Embryonic facial prominence (tissue), 1 donor: ENCODE data around the gene METTL13.
A peak's percentile ranks its signal among the peaks of the same experiment; 100 is the strongest.

Source experiments
- DNase-seq: peaks from one replicate; pipeline ENCODE4 v3.0.0-alpha.2; 2016; ENCODE audit errors: extremely low spot score

The METTL13 gene

DNA sequence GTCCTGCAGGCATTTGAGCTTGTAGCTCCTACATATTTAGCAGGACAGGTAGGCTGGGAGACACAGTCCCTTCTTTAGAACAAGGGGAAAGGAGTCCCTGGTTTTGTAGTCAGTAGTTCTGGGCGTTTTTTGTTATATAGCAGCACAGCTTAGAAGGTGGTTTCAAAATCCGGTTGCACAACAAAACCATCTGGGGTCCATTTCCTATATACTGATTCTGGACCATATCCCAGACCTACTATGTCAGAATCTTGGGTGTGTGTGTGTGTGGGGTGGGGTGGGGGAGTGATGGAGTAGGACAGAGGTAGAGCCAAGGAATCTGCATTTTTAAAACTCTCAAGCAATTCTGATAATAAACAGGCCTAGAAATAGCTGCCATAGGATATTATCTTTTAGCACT, 21.6 kb downstream of the METTL13 start:
- no peak for DNase-seq

- DNase-seq = no peak
These were observed 22.1 kb downstream of the METTL13 start for GRCh38 chr1:171803461-171804022.

GRCh38 chr1:171805395-171806115, 24.1 kb downstream of the METTL13 start:
- DNase-seq = no peak

- no peak for DNase-seq
These were observed 26.1 kb downstream of the METTL13 start for GRCh38 chr1:171807556-171807955.

DNA sequence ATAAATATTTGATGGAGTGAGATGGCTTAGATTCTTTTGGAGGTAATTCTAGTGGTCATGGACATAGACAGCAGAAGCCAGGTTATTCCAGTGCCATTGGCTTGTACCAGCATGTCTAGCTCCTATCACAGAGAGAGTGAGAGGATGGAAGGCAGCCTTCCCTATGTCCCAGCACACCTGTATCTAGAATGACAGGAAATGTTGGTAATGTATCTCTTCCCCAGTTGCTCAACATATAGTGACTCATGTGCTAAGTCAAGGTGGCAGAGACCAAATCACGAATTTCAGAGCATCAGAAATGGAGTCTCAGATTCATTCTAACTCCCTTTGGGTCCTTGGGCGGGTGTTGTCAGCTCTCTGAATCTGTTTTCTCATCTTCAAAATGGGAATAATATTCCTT, 28.4 kb downstream of the METTL13 start:
- DNase-seq = no peak

DNA sequence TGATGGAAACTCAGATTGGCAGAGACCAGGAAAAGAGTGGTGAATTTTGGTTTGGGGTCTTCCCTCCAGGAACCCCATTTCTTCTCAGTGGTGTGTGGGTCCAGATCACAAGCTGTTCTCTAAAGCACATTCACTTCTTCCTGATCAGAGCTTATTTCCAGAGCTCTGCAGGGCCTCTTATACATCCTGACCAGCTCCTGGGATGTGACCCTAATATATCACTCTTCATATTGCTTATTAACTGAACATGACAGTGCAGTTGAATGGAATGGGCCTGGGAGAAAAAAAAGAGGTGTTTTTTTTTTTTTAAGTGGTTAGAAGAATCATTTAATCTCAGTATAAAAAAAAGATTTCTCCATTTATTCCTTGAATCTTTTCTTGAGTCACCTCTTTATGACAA, 30.2 kb downstream of the METTL13 start:
- no peak for DNase-seq

GRCh38 chr1:171814692-171815091, 33.2 kb downstream of the METTL13 start:
- no peak for DNase-seq

DNA sequence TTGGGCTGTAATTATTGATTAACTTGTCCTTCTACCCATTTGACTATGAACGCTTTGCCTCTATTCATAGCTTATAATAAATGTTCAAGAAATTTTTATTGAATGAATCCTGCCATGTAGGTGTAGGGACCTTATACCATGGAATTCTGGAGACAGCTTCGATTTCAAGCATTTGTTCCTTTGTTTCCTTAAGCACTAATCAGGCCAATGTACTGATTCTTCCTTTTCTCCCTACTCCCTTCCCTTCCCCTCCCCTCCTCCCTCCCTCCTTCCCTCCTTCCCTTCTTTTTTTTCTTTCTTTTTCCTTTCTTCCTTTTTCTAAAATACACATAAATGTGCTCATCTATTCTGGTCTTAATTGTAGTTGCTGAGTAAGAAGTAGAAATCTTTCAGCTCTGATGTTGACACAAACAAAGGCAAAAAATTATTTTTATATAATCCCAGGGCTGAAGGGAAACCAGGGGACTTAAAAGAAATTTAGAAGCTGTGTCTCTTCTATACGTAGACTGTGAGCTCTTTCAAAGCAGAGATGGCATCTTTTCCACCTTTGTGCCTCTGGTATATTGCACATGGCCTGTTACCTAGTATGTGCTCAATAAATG, 34.9 kb downstream of the METTL13 start:
- no peak for DNase-seq

- DNase-seq = no peak
These were observed 36.2 kb downstream of the METTL13 start for GRCh38 chr1:171817511-171818265.

DNA sequence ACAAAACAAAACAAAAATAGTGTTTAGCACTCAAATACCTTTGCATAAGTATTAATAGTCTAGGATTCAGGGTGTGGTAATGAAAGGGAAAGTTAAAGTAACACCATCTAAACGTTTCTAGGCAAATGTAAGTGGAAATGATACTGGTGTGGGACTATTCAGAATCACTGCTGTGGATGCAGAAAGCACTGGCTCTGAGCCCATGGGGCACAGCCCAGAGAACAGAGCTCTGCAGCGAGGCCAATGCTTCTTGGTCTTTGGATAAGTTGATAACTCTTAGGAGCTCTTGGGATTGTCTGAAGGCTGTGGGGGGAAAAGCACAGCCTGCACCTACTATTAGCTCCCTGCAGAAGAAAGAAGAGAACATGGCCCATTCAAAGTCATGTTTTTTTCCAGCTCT, 38.5 kb downstream of the METTL13 start:
- DNase-seq = no peak

- DNase-seq = no peak
These were observed 45.5 kb downstream of the METTL13 start for GRCh38 chr1:171826973-171827372.

DNA sequence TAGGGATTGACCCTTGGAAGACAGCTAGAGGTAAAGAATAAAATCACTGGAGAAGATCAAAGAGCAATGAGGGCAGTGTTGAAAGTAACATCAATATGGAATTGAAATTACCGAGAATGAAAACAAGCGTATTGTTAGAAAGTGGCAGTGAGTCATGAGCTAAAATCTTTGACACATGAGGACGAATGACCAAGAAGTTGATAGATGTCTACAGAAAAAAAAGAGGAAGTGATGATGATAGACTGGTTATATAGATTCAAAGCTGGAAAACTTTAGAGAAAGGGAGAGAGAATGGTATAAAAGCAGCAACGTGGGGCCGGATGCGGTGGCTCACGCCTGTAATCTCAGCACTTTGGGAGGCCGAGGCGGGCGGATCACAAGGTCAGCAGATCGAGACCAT, 47.3 kb downstream of the METTL13 start:
- DNase-seq = no peak

GRCh38 chr1:171833091-171833825, 51.8 kb downstream of the METTL13 start:
- no peak for DNase-seq

GRCh38 chr1:171834821-171835220, 53.4 kb downstream of the METTL13 start:
- DNase-seq = no peak

- DNase-seq = no peak
These were observed 54.4 kb downstream of the METTL13 start for GRCh38 chr1:171835891-171836290.

DNA sequence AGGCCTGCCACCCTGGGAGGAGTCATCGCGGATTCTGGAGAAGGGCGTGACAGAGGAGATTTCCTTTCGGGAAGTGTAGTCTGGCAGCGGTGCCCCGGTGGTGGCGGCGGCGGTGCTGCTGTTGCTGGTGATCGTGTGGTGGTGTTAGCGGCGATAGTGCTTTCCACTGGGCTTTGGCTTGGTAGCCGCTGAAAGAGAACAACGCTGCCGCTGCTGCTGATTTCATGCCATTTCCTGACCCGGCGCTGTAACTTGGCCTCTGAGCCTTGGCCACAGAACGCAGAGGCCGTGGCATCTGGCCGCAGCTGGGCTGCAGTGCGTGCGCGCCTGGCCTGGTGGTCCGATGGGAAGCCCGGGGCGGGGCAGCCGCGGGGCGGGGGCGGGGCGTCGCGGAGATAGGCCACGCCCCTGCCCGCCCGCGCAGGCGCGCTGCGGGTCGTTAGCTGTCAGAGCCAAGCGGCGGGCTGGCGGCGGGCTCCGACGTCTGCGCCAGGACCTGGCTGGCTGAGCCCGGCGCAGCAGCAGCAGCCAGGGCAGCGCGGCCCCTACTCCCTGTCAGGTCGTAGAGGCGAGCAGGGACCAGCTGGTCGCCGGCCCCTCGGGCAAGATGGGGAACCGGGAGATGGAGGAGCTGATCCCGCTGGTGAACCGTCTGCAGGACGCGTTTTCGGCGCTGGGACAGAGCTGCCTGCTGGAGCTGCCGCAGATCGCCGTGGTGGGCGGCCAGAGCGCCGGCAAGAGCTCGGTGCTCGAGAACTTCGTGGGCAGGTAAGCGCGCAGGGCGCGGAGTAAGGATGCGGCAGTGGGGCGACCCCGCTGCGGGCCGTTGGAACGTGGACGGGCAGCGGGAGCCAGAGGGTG, 59.8 kb downstream of the METTL13 start, which contains the start of gene DNM3:
Gene DNM3 (plus strand): TSS at position 449 of the 861 bp plus-strand sequence. CDS start 159 bp downstream, at position 608.
- peak; percentile 57 for DNase-seq

DNA sequence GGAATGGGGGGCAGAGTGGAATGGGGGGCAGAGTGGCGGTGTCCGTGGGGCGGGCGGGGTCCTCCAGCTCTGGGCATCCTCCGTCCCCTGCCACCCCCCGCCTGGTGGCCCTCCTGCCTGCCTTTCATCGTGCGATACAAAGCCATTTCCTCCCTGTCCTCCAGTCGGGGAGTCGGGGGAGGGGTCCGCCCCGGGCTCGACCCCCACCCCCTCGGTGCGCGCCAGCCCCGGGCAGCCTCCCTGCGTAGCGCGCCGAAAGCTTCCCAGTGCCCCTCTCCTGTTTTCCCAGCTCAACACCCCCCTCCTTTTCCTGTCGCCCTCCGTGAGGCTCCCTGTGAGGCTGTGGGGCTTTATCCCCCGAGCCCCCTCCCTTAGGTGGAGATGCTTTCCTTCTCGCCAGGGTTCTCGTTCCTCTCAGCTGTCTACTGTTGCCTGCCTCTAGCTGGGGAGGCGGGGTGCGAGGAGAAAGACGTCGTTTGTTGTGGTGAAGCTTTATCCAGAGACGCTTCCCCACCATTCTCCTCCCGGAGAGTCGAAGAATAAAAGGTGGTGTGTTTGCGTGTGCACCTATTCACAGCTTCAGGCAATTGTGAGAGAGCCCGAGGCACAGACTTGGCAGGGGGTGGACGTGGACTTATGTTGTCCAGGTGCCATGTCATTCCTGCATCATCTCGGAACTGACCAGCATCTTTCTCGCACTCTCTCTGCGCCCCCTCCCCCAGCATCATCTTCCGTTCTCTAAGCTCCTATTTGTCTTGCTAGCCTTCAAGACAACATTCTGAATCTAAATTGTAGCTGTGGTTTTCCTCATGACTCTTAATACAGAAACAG, 60.7 kb downstream of the METTL13 start:
- no peak for DNase-seq

- DNase-seq = no peak
These were observed 62.9 kb downstream of the METTL13 start for GRCh38 chr1:171844381-171844780.

DNA sequence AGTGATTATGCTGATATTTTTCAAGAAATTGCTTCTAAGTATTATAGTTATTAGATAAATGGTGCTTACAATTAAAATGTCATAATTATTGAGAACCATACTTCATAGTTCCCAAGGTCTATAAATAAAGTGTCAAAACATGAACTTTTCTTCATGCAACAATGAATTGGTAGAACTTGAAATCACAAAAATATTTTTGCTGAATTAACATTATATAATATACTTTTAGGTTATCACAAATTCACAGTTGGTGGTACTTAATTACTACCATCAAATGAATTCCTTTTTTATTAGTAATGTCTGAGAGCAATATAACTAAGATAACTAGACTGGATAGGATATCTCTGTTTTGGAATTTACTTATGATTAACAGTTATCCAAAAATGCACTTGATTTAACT, 64.5 kb downstream of the METTL13 start:
- DNase-seq = no peak
